ENCODE measurements around the gene NDUFA3. TPM values are rescaled to one million over a fixed set of nuclear protein-coding genes. Genes with fewer than 3 reads are reported as not detected.
"Not testable (repeated sequence)": the region's sequence is repeated elsewhere in the genome, so short reads cannot be mapped to it uniquely, and the experiment has no call there.

Gene NDUFA3
- total RNA-seq: 105 and 131 TPM in 2 replicates

GRCh38 chr19:54102421-54103169, at the start of gene NDUFA3:
Gene NDUFA3, plus strand, starts transcription at chr19:54102855. Its CDS starts 24 bp downstream, at chr19:54102879.
- DNase-seq: peak; percentile 99
- Mint-ChIP-seq H3K9me3 (no peaks in the 10 kb centered on the region), H3K4me3 (peak within 1 kb of the TSS; percentile 99), H3K27me3 (no peaks in the 10 kb centered on the region), H3K4me1 (peaks cover 22% of the 10 kb centered on the region), H3K36me3 (ENCODE audit: low read depth) (peaks cover 26% of the 10 kb centered on the region), H3K27ac (peak within 1 kb of the TSS; percentile 97)
- intact Hi-C loops (cut with micrococcal nuclease): loop anchor here (1.0 to 5.0 kb wide), 5 partner anchors 13 to 582 kb away; partner anchors contain the start of genes CNOT3, LENG1, MYADM and PRPF31

- no peaks in the 10 kb centered on the region for H3K36me3 Mint-ChIP-seq (ENCODE audit: low read depth)
- H3K27ac Mint-ChIP-seq: no peak overlapping the region
- no peak overlapping the region for H3K4me3 Mint-ChIP-seq
- no peaks in the 10 kb centered on the region for H3K4me1 Mint-ChIP-seq
- H3K9me3 Mint-ChIP-seq: no peaks in the 10 kb centered on the region
- DNase-seq: no peak
- intact Hi-C loops (cut with micrococcal nuclease): no loop called here
- H3K27me3 Mint-ChIP-seq: peaks cover 6% of the 10 kb centered on the region
Measured at GRCh38 chr19:54062643-54063042, 40.0 kb upstream of the NDUFA3 start.

- no peaks in the 10 kb centered on the region for H3K4me1 Mint-ChIP-seq
- no peak within 1 kb of the TSS for H3K4me3 Mint-ChIP-seq
- intact Hi-C loops (cut with micrococcal nuclease): no loop called here
- no peaks in the 10 kb centered on the region for H3K36me3 Mint-ChIP-seq (ENCODE audit: low read depth)
- H3K9me3 Mint-ChIP-seq: no peaks in the 10 kb centered on the region
- H3K27me3 Mint-ChIP-seq: peaks cover 6% of the 10 kb centered on the region
- H3K27ac Mint-ChIP-seq: no peak within 1 kb of the TSS
- DNase-seq: no peak
Measured at GRCh38 chr19:54063350-54064116, 39.1 kb upstream of the NDUFA3 start, which contains the start of gene VSTM1. Gene VSTM1, minus strand, starts transcription at chr19:54063897. Its CDS starts 120 bp downstream, at chr19:54063777.

GRCh38 chr19:54069470-54069869, 33.2 kb upstream of the NDUFA3 start:
- DNase-seq: no peak
- Mint-ChIP-seq H3K4me3 (no peak overlapping the region), H3K27ac (no peak overlapping the region), H3K36me3 (ENCODE audit: low read depth) (no peaks in the 10 kb centered on the region), H3K27me3 (no peaks in the 10 kb centered on the region), H3K9me3 (no peaks in the 10 kb centered on the region), H3K4me1 (no peaks in the 10 kb centered on the region)
- intact Hi-C loops (cut with micrococcal nuclease): no loop called here

GRCh38 chr19:54073829-54074228, 28.8 kb upstream of the NDUFA3 start:
- Mint-ChIP-seq H3K27ac (no peak overlapping the region), H3K9me3 (no peaks in the 10 kb centered on the region), H3K4me3 (no peak overlapping the region), H3K27me3 (no peaks in the 10 kb centered on the region), H3K36me3 (ENCODE audit: low read depth) (no peaks in the 10 kb centered on the region), H3K4me1 (no peaks in the 10 kb centered on the region)
- intact Hi-C loops (cut with micrococcal nuclease): no loop called here
- no peak for DNase-seq

- Mint-ChIP-seq H3K27me3 (no peaks in the 10 kb centered on the region), H3K4me1 (no peaks in the 10 kb centered on the region), H3K4me3 (no peak overlapping the region), H3K27ac (no peak overlapping the region), H3K36me3 (ENCODE audit: low read depth) (no peaks in the 10 kb centered on the region), H3K9me3 (no peaks in the 10 kb centered on the region)
- intact Hi-C loops (cut with micrococcal nuclease): no loop called here
- DNase-seq: no peak
Measured at GRCh38 chr19:54074851-54075250, 27.8 kb upstream of the NDUFA3 start.

- no peaks in the 10 kb centered on the region for H3K9me3 Mint-ChIP-seq
- H3K4me1 Mint-ChIP-seq: no peaks in the 10 kb centered on the region
- no peak overlapping the region for H3K4me3 Mint-ChIP-seq
- no peaks in the 10 kb centered on the region for H3K27me3 Mint-ChIP-seq
- DNase-seq: no peak
- no peaks in the 10 kb centered on the region for H3K36me3 Mint-ChIP-seq (ENCODE audit: low read depth)
- intact Hi-C loops (cut with micrococcal nuclease): no loop called here
- H3K27ac Mint-ChIP-seq: no peak overlapping the region
Measured at GRCh38 chr19:54077334-54077733, 25.3 kb upstream of the NDUFA3 start.

- Mint-ChIP-seq H3K36me3 (ENCODE audit: low read depth) (no peaks in the 10 kb centered on the region), H3K4me3 (no peak within 1 kb of the TSS), H3K27ac (no peak within 1 kb of the TSS), H3K9me3 (peaks cover 11% of the 10 kb centered on the region), H3K27me3 (no peaks in the 10 kb centered on the region), H3K4me1 (no peaks in the 10 kb centered on the region)
- no peak for DNase-seq
- intact Hi-C loops (cut with micrococcal nuclease): no loop called here
Measured at GRCh38 chr19:54081032-54081431, 21.6 kb upstream of the NDUFA3 start, which contains the start of gene TARM1. Gene TARM1, minus strand, starts transcription at chr19:54081365. Its CDS starts 25 bp downstream, at chr19:54081340.

- Mint-ChIP-seq H3K4me1 (no peaks in the 10 kb centered on the region), H3K4me3 (no peak overlapping the region), H3K36me3 (ENCODE audit: low read depth) (no peaks in the 10 kb centered on the region), H3K9me3 (peaks cover 11% of the 10 kb centered on the region), H3K27ac (no peak overlapping the region), H3K27me3 (peaks cover 2% of the 10 kb centered on the region)
- DNase-seq: no peak
- intact Hi-C loops (cut with micrococcal nuclease): no loop called here
Measured at GRCh38 chr19:54084410-54084809, 18.2 kb upstream of the NDUFA3 start.

- peak overlapping the region; percentile 30 for H3K4me3 Mint-ChIP-seq
- no peak for DNase-seq
- peaks cover 2% of the 10 kb centered on the region for H3K36me3 Mint-ChIP-seq (ENCODE audit: low read depth)
- intact Hi-C loops (cut with micrococcal nuclease): no loop called here
- no peaks in the 10 kb centered on the region for H3K9me3 Mint-ChIP-seq
- peaks cover 21% of the 10 kb centered on the region for H3K27me3 Mint-ChIP-seq
- H3K4me1 Mint-ChIP-seq: peaks cover 11% of the 10 kb centered on the region
- no peak overlapping the region for H3K27ac Mint-ChIP-seq
Measured at GRCh38 chr19:54094426-54095000, 8.1 kb upstream of the NDUFA3 start.

- Mint-ChIP-seq H3K36me3 (ENCODE audit: low read depth) (peaks cover 2% of the 10 kb centered on the region), H3K27me3 (peaks cover 21% of the 10 kb centered on the region), H3K4me1 (peaks cover 11% of the 10 kb centered on the region), H3K27ac (no peak overlapping the region), H3K4me3 (peak overlapping the region; percentile 86), H3K9me3 (no peaks in the 10 kb centered on the region)
- DNase-seq: peak; percentile 48
- intact Hi-C loops (cut with micrococcal nuclease): no loop called here
Measured at GRCh38 chr19:54095136-54095858, 7.4 kb upstream of the NDUFA3 start.

GRCh38 chr19:54095859-54096616, 6.6 kb upstream of the NDUFA3 start:
- H3K9me3 Mint-ChIP-seq; H3K36me3 Mint-ChIP-seq (ENCODE audit: low read depth); intact Hi-C loops (cut with micrococcal nuclease): not testable (repeated sequence)
- Mint-ChIP-seq H3K4me1 (peaks cover 12% of the 10 kb centered on the region), H3K27me3 (peaks cover 21% of the 10 kb centered on the region), H3K4me3 (peak overlapping the region; percentile 86), H3K27ac (peak overlapping the region; percentile 79)
- DNase-seq: peak; percentile 84

- peaks cover 2% of the 10 kb centered on the region for H3K36me3 Mint-ChIP-seq (ENCODE audit: low read depth)
- peak overlapping the region; percentile 79 for H3K27ac Mint-ChIP-seq
Measured at GRCh38 chr19:54096617-54097106, 6.0 kb upstream of the NDUFA3 start.

More at GRCh38 chr19:54096617-54097106, 6.0 kb upstream of the NDUFA3 start:
- intact Hi-C loops (cut with micrococcal nuclease): no loop called here
- Mint-ChIP-seq H3K4me1 (peaks cover 15% of the 10 kb centered on the region), H3K9me3 (no peaks in the 10 kb centered on the region), H3K4me3 (peak overlapping the region; percentile 86), H3K27me3 (peaks cover 21% of the 10 kb centered on the region)
- DNase-seq: peak; percentile 69
